Body of pancreas (tissue), 4 donors: Measurements from ENCODE around the gene MAGIX. TPM values are rescaled to one million over a fixed set of nuclear protein-coding genes. Genes with fewer than 3 reads are reported as not detected.

Source experiments
- ATAC-seq: fragments of 150-250 bp; one replicate; pipeline ENCODE4 v1.9.1; 2016
- DNase-seq, 4 donors: peaks; one replicate each; pipeline ENCODE4 v3.0.0-alpha.2; 2019
- H3K27ac ChIP-seq, 4 donors: fragments of 200-600 bp; sonication (generic); 1 replicate in 3 of 4; 2 replicates in 1 of 4; pipeline versions ENCODE4 v1.5.1 to v1.6.1; 2016 to 2019; ENCODE audit warnings: mild to moderate bottlenecking in 1 of 4, mixed read lengths in 1 of 4, moderate library complexity in 1 of 4
- H3K27me3 ChIP-seq, 2 donors: fragments of 200-600 bp; sonication (generic); one replicate each; pipeline ENCODE4 v1.6.0; 2016; ENCODE audit warnings: mild to moderate bottlenecking in 1 of 2
- H3K36me3 ChIP-seq, 2 donors: fragments of 200-600 bp; sonication (generic); replicated peaks in 1 of 2; 2 replicates each; pipeline ENCODE4 v1.5.1; 2016; ENCODE audit warnings: low read depth in 2 of 2; ENCODE audit not compliant: insufficient read depth in 1 of 2
- H3K4me1 ChIP-seq: fragments of 200-600 bp; sonication (generic); one replicate; pipeline ENCODE4 v1.6.0; 2016
- H3K4me3 ChIP-seq, 2 donors: fragments of 200-600 bp; sonication (generic); 1 replicate in 1 of 2; 2 replicates in 1 of 2; pipeline ENCODE4 v1.5.1; 2016 to 2019
- H3K9me3 ChIP-seq, 3 donors: fragments of 200-600 bp; sonication (generic); 1 replicate in 2 of 3; 2 replicates in 1 of 3; pipeline ENCODE4 v1.5.1; 2016
- POLR2A ChIP-seq, 3 donors: fragments of 450-650 bp; IDR thresholded peaks; one replicate each; pipeline ENCODE4 v1.6.1; 2016; ENCODE audit warnings: antibody characterized with exemption in 3 of 3, mild to moderate bottlenecking in 2 of 3
- WGBS, 2 donors: methylation state at CpG; one replicate each; pipeline ENCODE4 v1.1.5; 2017; 5-methylcytosine and 5-hydroxymethylcytosine counted together
- intact Hi-C: fragments of 100-400 bp; cut with DNase I; formaldehyde crosslinking; loops from one replicate; pipeline ENCODE4 v1.15.1; 2023
- total RNA-seq, 2 donors: library from RNA; depleted of rRNA; stranded (reverse); fragments of >200 nt; gene quantifications; one replicate each; pipeline ENCODE4 v1.1.0, GENCODE V29; 2016
- TF ChIP-seq, protein P1 (sequence below), 7 experiments: fragments of 450-650 bp in 4 of 7; fragments of 200-600 bp in 3 of 7; sonication (generic) in 3 of 7; IDR thresholded peaks; one replicate each; pipeline ENCODE4 v1.5.1; 2016 to 2019; ENCODE audit warnings: antibody characterized with exemption in 7 of 7

The MAGIX gene
- total RNA-seq, 2 donors from 2014 or later = 13.2 to 40.9 TPM

DNA sequence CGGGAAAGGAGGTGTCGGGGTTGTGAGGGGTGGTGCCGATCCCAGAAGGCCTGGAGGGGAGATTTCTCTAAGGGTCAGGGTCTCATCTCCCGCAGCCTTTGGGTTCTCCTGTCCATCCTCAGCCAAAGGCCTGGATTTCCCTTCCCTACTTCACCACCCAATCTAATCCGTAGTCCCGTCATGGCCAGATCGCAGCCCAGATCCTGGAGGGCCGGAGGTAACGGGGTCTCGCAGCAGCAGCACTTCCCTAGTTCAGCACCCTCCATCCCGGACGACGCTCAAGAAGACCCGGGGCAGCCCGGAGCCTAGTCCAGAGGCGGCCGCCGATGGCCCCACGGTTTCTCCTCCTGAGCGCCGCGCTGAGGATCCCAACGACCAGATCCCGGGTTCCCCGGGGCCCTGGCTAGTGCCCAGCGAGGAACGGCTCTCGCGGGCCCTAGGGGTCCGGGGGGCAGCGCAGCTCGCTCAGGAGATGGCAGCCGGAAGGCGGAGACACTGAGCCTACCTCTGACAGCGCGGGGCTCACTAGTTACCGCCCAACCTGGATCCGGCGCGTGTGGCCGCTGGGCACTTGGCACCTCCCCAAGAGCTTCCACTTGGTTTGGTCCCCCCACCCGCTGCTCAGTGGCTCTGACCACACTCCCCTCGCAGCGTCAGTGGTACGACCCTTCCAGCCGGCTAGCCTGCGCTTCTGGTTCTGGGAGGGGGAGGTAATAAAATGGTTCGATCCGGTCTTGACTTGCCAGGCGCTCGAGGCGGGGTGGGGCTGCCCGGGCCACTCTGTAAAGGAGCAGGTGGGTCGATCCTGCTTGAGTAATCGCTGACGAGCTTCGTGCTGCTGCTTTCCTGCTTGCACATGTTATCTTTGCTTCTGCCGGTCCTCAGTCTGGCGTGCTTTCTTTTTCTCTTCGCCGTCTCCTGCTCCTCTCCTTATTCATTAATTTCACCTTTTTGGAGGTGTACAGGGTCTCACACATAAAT, 3.6 kb downstream of the MAGIX start:
- Histone ChIP-seq H3K4me3 (no peak overlapping the region), H3K9me3 (no peaks in the 10 kb centered on the region), H3K27ac (peak overlapping the region; percentile 47 to 83 (median 80)), H3K4me1 (peaks cover 19% of the 10 kb centered on the region), H3K27me3 (no peaks in the 10 kb centered on the region), H3K36me3 (no peaks in the 10 kb centered on the region)
- WGBS, 2 donors = 45 to 80% methylated on average over 1 to 24 of the region's 61 CpGs
- peak; percentile 34 for ATAC-seq
- intact Hi-C loops = no loop called here
- peak in 2 of 3 donors; percentile 15 to 21 for TF ChIP-seq POLR2A (IDR thresholded peaks at IDR 0.05)
- TF ChIP-seq, protein P1, sequence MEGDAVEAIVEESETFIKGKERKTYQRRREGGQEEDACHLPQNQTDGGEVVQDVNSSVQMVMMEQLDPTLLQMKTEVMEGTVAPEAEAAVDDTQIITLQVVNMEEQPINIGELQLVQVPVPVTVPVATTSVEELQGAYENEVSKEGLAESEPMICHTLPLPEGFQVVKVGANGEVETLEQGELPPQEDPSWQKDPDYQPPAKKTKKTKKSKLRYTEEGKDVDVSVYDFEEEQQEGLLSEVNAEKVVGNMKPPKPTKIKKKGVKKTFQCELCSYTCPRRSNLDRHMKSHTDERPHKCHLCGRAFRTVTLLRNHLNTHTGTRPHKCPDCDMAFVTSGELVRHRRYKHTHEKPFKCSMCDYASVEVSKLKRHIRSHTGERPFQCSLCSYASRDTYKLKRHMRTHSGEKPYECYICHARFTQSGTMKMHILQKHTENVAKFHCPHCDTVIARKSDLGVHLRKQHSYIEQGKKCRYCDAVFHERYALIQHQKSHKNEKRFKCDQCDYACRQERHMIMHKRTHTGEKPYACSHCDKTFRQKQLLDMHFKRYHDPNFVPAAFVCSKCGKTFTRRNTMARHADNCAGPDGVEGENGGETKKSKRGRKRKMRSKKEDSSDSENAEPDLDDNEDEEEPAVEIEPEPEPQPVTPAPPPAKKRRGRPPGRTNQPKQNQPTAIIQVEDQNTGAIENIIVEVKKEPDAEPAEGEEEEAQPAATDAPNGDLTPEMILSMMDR (IDR thresholded peaks at IDR 0.05) = peak in 2 of 7 experiments; percentile 12 to 13
- DNase-seq = peak; percentile 61 to 83 (median 77)

DNA sequence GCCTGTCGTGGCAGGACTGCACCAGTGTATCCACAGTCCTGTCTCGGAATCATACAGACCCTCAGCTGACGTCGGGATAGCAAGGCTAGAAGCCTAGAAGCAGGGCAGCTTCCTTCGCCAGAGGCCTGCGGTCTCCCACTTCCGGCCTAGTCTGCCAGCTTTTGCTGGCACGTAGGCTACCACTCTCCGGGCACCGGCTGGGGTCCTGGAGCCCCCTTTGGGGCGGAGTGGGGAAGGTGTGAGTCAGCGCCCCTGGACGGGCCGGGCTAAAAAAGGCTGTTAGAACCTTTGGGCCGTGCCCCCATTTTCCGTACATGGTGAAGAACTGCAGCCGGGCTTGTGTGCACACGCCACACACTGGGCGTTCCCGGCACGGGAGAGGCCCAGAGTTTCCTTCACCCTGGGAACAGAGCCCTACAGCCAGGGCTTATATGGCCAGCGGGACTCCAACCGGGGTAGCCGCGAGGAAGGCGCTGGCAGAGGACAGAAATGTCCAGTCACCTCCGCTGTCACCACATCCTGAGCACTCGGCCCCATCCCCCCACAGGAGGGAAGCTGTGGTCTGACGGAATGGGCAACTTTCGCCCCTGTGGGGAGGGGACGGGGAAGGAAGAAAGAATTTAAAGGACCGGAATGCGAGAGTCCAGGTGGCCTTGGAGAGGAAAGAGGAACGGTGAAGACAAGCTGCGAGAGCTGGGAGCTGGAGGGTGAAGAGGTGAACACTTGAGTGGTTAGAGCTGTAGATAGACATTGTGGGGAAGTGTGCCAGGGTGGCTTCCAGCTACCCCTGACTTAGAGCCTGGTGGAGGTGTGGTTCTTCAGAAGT, 4.6 kb downstream of the MAGIX start:
- no peak for ATAC-seq
- peaks cover 12% of the 10 kb centered on the region for H3K4me1 ChIP-seq
- no peak overlapping the region for H3K4me3 ChIP-seq
- TF ChIP-seq, protein P1 (IDR thresholded peaks at IDR 0.05) = no peak
- peak in 1 of 3 donors; percentile 17 for TF ChIP-seq POLR2A (IDR thresholded peaks at IDR 0.05)
- WGBS, 2 donors = 27 to 63% methylated on average over 9 to 27 of the region's 35 CpGs
- H3K27me3 ChIP-seq = no peaks in the 10 kb centered on the region
- DNase-seq = peak in 3 of 4 donors; percentile 28 to 57 (median 56)
- peak overlapping the region; percentile 47 to 83 (median 80) for H3K27ac ChIP-seq
- H3K9me3 ChIP-seq = no peaks in the 10 kb centered on the region
- no peaks in the 10 kb centered on the region for H3K36me3 ChIP-seq
- intact Hi-C loops = no loop called here

DNA sequence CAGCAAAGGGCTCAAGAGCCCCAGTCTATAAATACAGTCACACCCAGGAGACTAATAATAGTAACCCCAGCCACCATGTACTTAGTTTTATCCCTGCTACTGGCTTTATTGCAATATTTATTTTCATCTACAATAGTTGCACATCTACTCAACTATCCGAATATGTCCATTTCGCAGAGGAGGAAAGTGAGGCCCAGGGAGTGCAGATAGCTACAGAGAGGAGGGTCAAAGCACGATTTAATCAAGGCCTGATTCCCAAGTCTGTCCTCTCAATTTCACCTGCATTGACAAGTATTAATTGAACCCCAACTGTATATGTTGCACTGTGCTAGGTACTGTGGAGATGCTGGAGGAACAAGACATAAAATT, 5.2 kb downstream of the MAGIX start:
- H3K4me3 ChIP-seq = no peak overlapping the region
- H3K4me1 ChIP-seq = peaks cover 11% of the 10 kb centered on the region
- no peaks in the 10 kb centered on the region for H3K27me3 ChIP-seq
- DNase-seq (no peak), ATAC-seq (no peak)
- peak overlapping the region; percentile 47 to 83 (median 80) for H3K27ac ChIP-seq
- 70 to 77% methylated on average over 3 of the region's 3 CpGs for WGBS, 2 donors
- intact Hi-C loops = no loop called here
- H3K9me3 ChIP-seq = no peaks in the 10 kb centered on the region
- TF ChIP-seq, protein P1 (IDR thresholded peaks at IDR 0.05) = no peak
- TF ChIP-seq POLR2A (IDR thresholded peaks at IDR 0.05) = no peak
- H3K36me3 ChIP-seq = no peaks in the 10 kb centered on the region

DNA sequence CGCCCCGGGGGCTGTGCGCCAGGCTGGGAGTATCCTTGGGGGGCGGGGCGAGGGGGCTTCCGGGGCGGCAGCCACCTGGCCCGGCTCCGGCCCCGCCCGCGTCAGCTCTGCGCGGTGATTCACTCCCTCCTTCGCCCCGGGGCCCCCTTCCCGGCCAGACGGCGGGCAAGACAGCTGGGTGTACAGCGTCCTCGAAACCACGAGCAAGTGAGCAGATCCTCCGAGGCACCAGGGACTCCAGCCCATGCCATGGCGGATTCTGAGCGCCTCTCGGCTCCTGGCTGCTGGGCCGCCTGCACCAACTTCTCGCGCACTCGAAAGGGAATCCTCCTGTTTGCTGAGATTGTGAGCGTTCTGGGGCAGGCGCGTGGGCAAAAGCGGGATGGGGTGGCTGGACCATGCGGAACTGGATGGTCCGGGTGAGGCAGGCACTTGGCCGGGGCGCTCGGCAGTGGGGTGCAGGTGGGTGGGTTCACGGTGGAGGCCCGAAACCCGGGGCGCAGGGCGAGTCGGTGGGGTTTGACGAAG, 9.3 kb downstream of the MAGIX start, which contains the start of gene PLP2:
PLP2 (plus strand) TSS at position 147 of the 528 bp plus-strand sequence; CDS start at position 250, 103 bp downstream.
- no peaks in the 10 kb centered on the region for H3K27me3 ChIP-seq
- H3K4me3 ChIP-seq = peak within 1 kb of the TSS; percentile 7 to 36
- peak; percentile 61 for ATAC-seq
- intact Hi-C loops = no loop called here
- no peaks in the 10 kb centered on the region for H3K9me3 ChIP-seq
- WGBS, 2 donors = 1% methylated on average over 32 of the region's 46 CpGs; no CpG with 5 or more reads in 1 of the 2 donors
- TF ChIP-seq POLR2A (IDR thresholded peaks at IDR 0.05) = peak; percentile 50 to 84 (median 72)
- TF ChIP-seq, protein P1 (IDR thresholded peaks at IDR 0.05) = no peak
- H3K36me3 ChIP-seq = no peaks in the 10 kb centered on the region
- peaks cover 22% of the 10 kb centered on the region for H3K4me1 ChIP-seq
- peak; percentile 53 to 71 (median 66) for DNase-seq
- peak within 1 kb of the TSS; percentile 75 to 94 (median 85) for H3K27ac ChIP-seq
